ENCODE measurements around the gene CRYBB2. TPM values are rescaled to one million over a fixed set of nuclear protein-coding genes. Genes with fewer than 3 reads are reported as not detected.
"Not testable (repeated sequence)": the region's sequence is repeated elsewhere in the genome, so short reads cannot be mapped to it uniquely, and the experiment has no call there.

The CRYBB2 gene
- total RNA-seq, 1 experiment from 2014 or later = not detected

DNA sequence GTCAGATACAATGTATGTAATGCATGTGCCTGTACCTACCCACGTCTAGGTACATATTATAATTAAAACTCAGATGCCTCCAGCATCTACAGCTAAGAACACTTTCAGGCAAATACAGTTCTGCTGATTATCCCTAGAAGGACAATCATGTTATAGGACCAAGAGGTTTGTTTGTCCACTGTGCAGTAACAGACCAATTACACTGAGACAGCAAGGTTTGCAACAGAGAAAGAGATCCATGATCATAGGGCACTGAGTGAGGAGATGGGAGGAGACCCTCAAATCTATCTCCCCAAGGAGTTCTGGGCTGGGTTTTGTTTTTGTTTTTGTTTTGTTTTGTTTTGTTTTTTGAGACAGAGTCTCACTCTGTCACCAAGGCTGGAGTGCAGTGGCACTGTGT, 49.5 kb downstream of the CRYBB2 start:
- not testable (repeated sequence) for H3K23me2 ChIP-seq (ENCODE audit: insufficient read length, low read depth, low read length, poor library complexity, severe bottlenecking); H3K23ac ChIP-seq (ENCODE audit: insufficient read length, low read depth, low read length); H3K18ac ChIP-seq (ENCODE audit: insufficient read length, low read depth, low read length); H4K5ac ChIP-seq (ENCODE audit: insufficient read length, low read depth, low read length); H4K8ac ChIP-seq (replicated peaks; ENCODE audit: insufficient read length, low read depth, low read length); H2BK5ac ChIP-seq (ENCODE audit: insufficient read length, low read length); H3K4me3 Mint-ChIP-seq; H4K20me1 ChIP-seq (ENCODE audit: control insufficient read depth, insufficient read depth, insufficient read length); H2BK20ac ChIP-seq (ENCODE audit: low read depth, low read length, poor library complexity, severe bottlenecking); H3K27me3 ChIP-seq (ENCODE audit: insufficient read depth, low read length); H2AK5ac ChIP-seq (ENCODE audit: insufficient read length, low read length); H3K4ac ChIP-seq (ENCODE audit: low read depth, low read length); H3K14ac ChIP-seq (ENCODE audit: insufficient read depth, low read length); H3K27ac Mint-ChIP-seq; DNase-seq; H3K79me2 ChIP-seq (ENCODE audit: insufficient read depth, low read length); H3K56ac ChIP-seq (ENCODE audit: insufficient read length, low read depth, low read length); H2AFZ ChIP-seq (ENCODE audit: low read length); H2BK120ac ChIP-seq (ENCODE audit: low read depth, low read length, poor library complexity, severe bottlenecking); H3K79me1 ChIP-seq (ENCODE audit: insufficient read depth, low read depth, low read length, poor library complexity, severe bottlenecking); H3K4me1 ChIP-seq (ENCODE audit: insufficient read depth, low read length); H4K91ac ChIP-seq (ENCODE audit: insufficient read length, low read depth, low read length); H3K9ac ChIP-seq (ENCODE audit: extremely low read depth, insufficient read length, low read length); H3K9me3 Mint-ChIP-seq; H3T11ph ChIP-seq (ENCODE audit: low read length); H3K4me2 ChIP-seq (ENCODE audit: insufficient read depth, insufficient read length, low read length); H3K27ac ChIP-seq (ENCODE audit: insufficient read length, low read depth, low read length); H3K4me1 Mint-ChIP-seq; H2BK15ac ChIP-seq (ENCODE audit: low read depth, low read length); H3K9me3 ChIP-seq (ENCODE audit: control insufficient read depth, low read depth, low read length); H3K36me3 Mint-ChIP-seq (ENCODE audit: insufficient read depth in 1 of 3, low read depth in 3 of 3); H2BK12ac ChIP-seq (ENCODE audit: insufficient read length, low read depth, low read length)
- H3K27me3 Mint-ChIP-seq (ENCODE audit: low read depth) = peaks cover 54% of the 10 kb centered on the region
- no CpG with 5 or more reads among the region's 1 CpG for WGBS (ENCODE audit: extremely low coverage, insufficient read length, low lambda C conversion rate)

DNA sequence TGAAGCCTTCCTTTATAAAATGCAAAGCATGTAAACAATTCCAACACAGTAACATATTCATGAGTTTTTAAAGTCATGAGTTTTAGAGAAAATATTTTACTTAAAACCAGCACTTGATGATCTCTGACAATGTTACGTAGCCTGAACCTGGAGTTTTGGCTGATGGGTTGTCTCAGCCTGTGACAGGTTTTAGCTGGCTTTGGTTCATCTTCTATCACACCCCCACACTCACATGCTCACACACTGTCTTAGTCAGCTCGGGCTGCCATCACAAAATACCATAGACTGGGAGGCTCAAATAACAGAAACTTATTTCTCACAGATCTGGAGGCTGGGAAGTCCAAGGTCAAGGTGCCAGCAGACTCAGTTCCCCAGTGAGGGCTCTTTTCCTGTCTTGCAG, 50.6 kb downstream of the CRYBB2 start:
- not testable (repeated sequence) for H4K20me1 ChIP-seq (ENCODE audit: control insufficient read depth, insufficient read depth, insufficient read length); H3K4me3 Mint-ChIP-seq; H3K23me2 ChIP-seq (ENCODE audit: insufficient read length, low read depth, low read length, poor library complexity, severe bottlenecking); H3K27ac ChIP-seq (ENCODE audit: insufficient read length, low read depth, low read length); H2BK15ac ChIP-seq (ENCODE audit: low read depth, low read length); H3K9me3 Mint-ChIP-seq; H3K23ac ChIP-seq (ENCODE audit: insufficient read length, low read depth, low read length); H3T11ph ChIP-seq (ENCODE audit: low read length); H3K79me2 ChIP-seq (ENCODE audit: insufficient read depth, low read length); H2BK120ac ChIP-seq (ENCODE audit: low read depth, low read length, poor library complexity, severe bottlenecking); H3K18ac ChIP-seq (ENCODE audit: insufficient read length, low read depth, low read length); H2AFZ ChIP-seq (ENCODE audit: low read length); H3K9me3 ChIP-seq (ENCODE audit: control insufficient read depth, low read depth, low read length); H2BK5ac ChIP-seq (ENCODE audit: insufficient read length, low read length); H4K5ac ChIP-seq (ENCODE audit: insufficient read length, low read depth, low read length); H3K4me1 Mint-ChIP-seq; H3K79me1 ChIP-seq (ENCODE audit: insufficient read depth, low read depth, low read length, poor library complexity, severe bottlenecking); H3K4ac ChIP-seq (ENCODE audit: low read depth, low read length); H2AK5ac ChIP-seq (ENCODE audit: insufficient read length, low read length); H3K36me3 Mint-ChIP-seq (ENCODE audit: insufficient read depth in 1 of 3, low read depth in 3 of 3); H4K91ac ChIP-seq (ENCODE audit: insufficient read length, low read depth, low read length); H2BK12ac ChIP-seq (ENCODE audit: insufficient read length, low read depth, low read length); H2BK20ac ChIP-seq (ENCODE audit: low read depth, low read length, poor library complexity, severe bottlenecking); H3K27me3 ChIP-seq (ENCODE audit: insufficient read depth, low read length); H3K14ac ChIP-seq (ENCODE audit: insufficient read depth, low read length); DNase-seq; H3K9ac ChIP-seq (ENCODE audit: extremely low read depth, insufficient read length, low read length); H4K8ac ChIP-seq (replicated peaks; ENCODE audit: insufficient read length, low read depth, low read length); H3K4me1 ChIP-seq (ENCODE audit: insufficient read depth, low read length); H3K56ac ChIP-seq (ENCODE audit: insufficient read length, low read depth, low read length); H3K4me2 ChIP-seq (ENCODE audit: insufficient read depth, insufficient read length, low read length)
- Mint-ChIP-seq H3K27me3 (ENCODE audit: low read depth) (peaks cover 60% of the 10 kb centered on the region), H3K27ac (peak overlapping the region in 1 of 3 experiments; percentile 43; a peak in 2 of 7 replicates)
- no CpG with 5 or more reads among the region's 2 CpGs for WGBS (ENCODE audit: extremely low coverage, insufficient read length, low lambda C conversion rate)

Data from H9 (cell line).